Measurements from ENCODE around the gene LENG8.

GRCh38 chr19:54428323-54429175, 20.4 kb upstream of the LENG8 start:
- no peak for TF ChIP-seq CTCF (IDR thresholded peaks at IDR 0.05; ENCODE audit: borderline replicate concordance, extremely low read depth, low read length, poor library complexity, severe bottlenecking)
- TF ChIP-seq EZH2 (IDR thresholded peaks at IDR 0.05; ENCODE audit: borderline replicate concordance, low read depth, low read length, severe bottlenecking): no peak
